ENCODE measurements around the gene GRK5.

Gene GRK5

GRCh38 chr10:119199231-119199992 is 8.0 kb upstream of the GRK5 start:
- DNase-seq: peak; percentile 56

DNA sequence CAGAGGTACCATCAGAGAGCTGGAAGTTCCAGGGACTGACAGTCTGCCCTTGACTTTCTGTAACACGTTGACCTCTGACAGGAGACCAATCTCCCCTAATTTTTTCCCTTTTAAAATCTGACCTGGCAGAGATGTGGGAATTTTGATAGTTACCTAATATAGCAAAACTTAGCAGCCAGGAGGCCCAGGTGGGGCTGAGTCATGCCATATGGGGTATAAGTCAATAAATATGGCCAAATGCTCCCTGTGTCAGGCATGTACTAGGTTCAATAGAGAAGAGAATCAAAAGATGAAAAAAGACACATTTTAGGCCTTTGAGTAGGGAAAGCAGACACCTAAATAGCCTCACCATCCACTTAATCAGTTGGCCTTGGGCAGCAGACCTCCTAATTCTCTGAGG is 6.1 kb upstream of the GRK5 start:
- no peak for DNase-seq

- DNase-seq: no peak
Measured at GRCh38 chr10:119203006-119203405, 4.4 kb upstream of the GRK5 start.

DNA sequence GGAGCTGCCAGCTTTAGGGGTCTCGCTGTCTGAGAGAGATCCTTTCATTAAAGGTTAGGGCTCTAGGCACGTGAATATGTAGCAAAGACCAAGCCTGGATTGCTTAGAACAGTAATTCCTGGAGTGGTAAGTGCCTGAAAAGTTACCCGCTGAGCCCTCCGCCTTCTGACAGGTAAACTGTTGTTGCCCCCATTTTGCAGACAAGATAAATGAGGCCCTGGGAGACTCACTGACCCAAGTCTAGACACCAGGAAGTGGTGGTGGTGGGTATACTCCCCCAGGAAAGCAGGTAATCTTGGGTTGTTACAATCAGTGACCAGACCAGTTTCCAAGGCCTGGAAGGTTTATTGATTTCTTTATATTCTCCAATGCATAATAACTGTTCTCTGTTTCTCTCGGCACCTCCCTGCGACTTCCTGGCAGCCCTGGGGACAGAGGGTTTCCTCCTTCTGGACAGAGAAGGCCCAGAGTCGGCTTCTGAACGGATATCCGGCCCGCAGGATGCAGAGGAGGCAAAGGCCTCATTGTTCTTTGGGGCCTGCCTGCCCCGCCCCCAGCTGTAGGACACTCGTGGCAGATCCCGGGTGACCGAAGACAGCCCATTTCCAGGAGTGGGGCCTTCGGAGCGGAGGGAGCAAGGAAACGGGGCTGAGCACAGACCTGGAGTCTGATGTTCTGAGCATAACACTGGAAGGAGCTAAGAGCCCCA is 1.3 kb upstream of the GRK5 start:
- no peak for DNase-seq

GRCh38 chr10:119206603-119207365 is 587 bp upstream of the GRK5 start:
- no peak for DNase-seq

GRCh38 chr10:119207713-119208552 is 562 bp downstream of the GRK5 start:
- DNase-seq: no peak

DNA sequence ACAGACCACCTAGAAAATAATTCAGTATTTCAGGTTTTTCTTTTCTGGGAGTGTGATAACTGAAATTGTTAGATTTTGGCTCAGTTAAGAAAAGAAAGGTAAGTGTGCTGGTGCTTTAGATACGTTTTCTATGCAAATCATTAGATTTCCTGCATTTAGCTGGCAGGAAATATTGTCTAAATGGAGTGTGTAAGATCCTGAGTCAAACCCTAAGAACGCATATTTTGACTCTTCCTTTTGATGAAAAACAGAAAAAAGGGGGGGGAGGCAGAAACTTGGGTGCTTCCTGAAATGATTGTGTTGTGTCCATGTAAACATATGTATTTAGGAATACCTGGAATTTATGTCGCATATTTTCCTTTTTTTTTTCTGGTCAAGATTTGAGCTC is 1.2 kb downstream of the GRK5 start:
- DNase-seq: no peak

DNA sequence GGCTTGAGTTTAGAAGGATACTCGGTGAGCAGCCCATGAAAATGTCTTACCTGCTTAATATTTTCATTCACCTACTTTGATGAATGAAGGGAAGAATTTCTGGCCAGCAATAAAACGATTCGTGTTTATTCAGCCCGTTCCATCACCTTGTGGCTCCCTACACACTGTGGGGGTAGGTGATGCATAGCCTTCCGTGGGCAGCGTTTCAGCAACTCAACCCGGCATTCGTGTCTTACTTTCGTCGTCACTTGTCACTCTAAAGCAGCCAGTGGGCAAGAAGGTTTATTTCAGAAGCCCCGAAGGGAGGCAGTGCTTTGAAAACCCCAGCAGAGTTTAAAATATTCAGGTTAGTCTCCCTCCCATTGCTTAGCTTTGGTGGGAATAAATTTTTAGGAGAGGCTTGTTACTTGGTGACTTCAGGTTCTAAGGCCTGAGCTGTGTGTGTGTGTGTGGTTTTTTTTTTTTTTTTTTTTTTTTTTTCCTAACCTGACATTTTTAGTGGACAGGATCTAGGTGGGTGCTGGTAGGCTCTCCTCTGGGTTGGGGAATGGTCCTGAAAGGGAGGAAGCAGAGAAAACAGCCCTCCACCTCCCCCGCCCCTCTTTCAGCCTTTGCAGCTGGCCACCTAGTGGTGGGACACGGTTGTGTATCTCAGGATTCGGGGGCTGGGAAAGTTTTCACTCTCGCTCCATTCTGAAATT is 1.8 kb downstream of the GRK5 start:
- no peak for DNase-seq

DNA sequence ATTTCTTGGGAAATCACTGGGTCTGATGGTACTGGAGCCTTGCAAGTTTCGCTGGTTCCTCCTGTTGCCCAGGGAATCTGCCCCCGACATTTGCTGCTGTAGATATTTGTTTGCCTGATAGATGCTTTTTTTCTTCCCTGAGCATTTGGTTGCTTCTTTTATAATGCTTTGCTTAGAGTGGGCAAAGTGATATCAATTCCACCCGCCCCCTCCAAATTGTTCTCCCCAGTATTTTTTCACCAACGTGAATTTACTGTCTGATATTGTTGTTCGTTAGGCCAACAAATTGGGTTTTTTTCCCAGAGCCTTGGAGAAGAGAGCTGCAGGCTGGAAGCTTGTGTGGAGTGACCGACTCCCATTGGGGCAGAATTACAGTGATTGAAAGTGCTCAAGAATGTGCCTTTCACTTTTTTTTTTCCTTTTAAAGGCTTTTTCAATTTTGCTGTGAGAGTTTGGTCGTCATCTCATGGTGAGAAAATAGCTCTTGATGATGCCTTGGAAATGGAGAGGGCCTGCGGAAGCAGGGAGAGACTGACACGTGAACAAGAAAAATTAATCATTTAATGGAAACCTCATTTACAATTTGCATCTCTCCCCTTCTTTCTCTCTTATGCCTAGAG is 2.5 kb downstream of the GRK5 start:
- no peak for DNase-seq

DNA sequence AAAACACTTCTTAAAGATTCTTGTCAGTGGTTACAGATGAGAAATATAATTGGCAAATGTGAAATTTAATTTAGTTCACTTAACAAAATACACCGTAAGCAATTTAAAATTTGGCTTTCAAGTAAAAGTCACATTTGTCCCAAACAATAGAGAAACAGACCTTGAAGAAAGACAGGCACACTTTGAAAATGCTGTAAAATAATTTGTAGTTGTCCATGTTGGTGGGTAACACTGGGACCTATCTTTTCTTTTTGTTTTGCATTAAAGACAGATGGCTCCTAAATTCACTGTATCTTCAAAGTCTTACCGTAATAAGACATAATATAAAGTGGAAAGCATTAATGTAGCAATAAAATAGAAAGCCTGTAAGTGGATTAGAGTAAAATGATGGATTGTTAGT is 3.3 kb downstream of the GRK5 start:
- no peak for DNase-seq

DNA sequence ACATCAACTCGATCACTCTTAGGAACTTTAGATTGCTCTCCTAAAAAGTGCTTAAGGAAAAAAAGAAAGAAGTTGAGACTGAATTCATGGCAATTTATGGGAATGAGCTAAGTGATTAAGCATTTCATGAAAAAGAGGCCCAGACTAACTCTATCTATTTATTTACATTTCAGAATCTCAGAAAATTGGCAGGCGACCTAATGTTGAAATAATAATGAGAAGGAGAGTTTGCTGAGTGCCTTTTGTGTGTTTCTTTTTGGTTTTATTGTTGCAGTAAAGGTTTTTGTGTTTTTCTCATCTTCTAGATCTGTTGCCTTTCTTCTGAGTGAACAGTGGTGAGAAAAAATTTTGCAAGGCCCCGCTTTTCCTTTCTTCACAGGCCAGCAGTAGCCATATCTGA is 3.8 kb downstream of the GRK5 start:
- DNase-seq: no peak

GRCh38 chr10:119211625-119212441 is 4.5 kb downstream of the GRK5 start:
- no peak for DNase-seq

- no peak for DNase-seq
Measured at GRCh38 chr10:119215371-119215770, 8.0 kb downstream of the GRK5 start.

GRCh38 chr10:119216127-119216526 is 8.8 kb downstream of the GRK5 start:
- DNase-seq: no peak

GRCh38 chr10:119217401-119217800 is 10.0 kb downstream of the GRK5 start:
- no peak for DNase-seq

DNA sequence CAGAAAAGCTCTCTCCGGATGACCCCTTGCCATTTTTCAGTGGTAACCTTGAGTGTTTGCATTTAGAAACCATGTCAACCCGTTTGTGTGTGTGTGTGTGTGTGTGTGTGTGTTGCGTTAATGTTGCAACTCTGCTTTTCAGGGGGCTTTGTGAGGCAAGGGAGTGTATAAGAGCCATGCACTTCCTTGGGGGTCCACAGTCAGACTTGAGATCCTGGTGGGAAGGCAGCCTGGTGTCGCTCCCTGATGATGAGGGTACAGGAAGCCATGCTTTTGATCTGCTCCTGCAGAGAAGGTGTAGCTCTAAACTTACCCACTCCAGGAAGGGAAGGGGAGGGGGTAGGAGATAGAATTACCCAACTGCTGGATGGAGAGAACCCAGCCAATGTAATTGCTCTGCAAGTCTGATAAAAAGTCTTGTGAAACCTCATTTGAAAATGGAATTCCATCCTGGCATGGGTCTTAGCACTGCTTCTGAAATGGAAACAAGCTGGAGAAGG is 10.7 kb downstream of the GRK5 start:
- no peak for DNase-seq

DNA sequence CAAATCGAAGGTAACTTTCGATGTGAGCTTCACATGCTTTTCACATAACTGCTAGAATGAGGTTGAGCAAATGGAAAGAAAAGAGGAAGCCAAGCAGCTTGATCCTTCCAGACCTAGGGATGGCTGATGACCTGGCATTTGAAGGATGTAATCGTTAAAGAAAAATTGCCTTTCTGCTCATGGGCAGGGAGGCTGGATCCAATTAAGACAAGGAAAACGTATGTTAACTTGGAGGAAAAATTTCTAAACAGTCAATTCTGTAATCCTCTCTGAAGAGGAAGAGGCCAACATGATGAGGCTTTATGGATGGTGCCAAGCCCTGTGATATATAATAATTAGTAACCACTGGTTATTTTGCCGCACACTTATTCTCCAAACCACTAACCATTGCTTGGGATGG is 12.5 kb downstream of the GRK5 start:
- no peak for DNase-seq

GRCh38 chr10:119221201-119221600 is 13.8 kb downstream of the GRK5 start:
- no peak for DNase-seq

DNA sequence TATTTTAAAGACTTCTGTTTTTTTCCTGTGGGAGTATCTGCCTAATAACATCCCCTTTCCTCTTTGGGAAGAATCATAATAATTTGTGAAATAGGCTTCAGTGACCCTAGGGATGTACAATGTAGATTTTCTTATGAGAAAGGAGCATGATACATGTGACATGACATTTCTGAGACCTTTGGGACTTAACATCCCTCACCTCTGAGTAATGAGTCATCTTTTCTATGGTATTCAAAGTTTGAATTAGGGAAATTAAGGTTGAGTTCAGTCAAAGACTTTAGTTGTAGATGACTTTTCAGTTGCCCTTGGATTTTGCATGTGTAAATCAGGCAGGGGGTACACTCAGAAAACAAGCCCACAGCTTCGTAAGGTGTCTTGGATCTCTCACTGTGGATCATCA is 14.3 kb downstream of the GRK5 start:
- DNase-seq: no peak

DNA sequence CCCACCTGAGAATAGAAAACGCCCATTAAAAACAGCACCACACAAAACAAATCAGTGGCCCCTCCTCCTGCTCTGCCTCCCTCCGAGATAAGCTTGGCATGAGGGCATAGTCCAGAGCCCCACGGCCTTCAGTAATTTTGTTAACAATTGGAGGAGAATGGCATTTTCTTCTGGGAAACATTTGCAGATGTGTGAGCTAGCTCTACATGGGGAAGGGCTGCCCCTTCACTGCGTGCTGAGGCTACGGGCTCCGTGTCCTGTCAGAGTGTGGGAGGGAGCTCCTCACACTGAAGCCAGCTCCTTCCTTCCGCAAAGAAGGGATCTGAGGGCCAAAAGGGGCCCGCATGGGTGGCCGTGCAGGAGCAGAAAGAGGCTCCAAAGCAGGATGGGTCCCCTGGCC is 15.2 kb downstream of the GRK5 start:
- DNase-seq: no peak

GRCh38 chr10:119222966-119223386 is 15.6 kb downstream of the GRK5 start:
- DNase-seq: no peak

Measured in NCI-H2227 treated with DMSO at 0.1 percent for 48 hours (cell line).